ENCODE data around the gene PRSS33. TPM values are rescaled to one million over a fixed set of nuclear protein-coding genes. Genes with fewer than 3 reads are reported as not detected.

PRSS33 gene
- total and polyA plus RNA-seq, 9 of the 15 experiments (the other 6 are each of a cell fraction or from before 2014, with no cell fraction given): not detected

- TF ChIP-seq UBTF (IDR thresholded peaks at IDR 0.05; ENCODE audit: borderline replicate concordance in 1 of 2, low read depth in 2 of 2, low read length in 2 of 2) (peak; percentile 83 to 90; a peak in 3 of 4 replicates), FOXJ3 (CRISPR knock-in tag; IDR thresholded peaks at IDR 0.05) (no peak), NFYB (IDR thresholded peaks at IDR 0.05; ENCODE audit: extremely low read depth, insufficient read length) (no peak), MAFG (tag; conservative IDR thresholded peaks at IDR 0.05) (no peak), KLF10 (CRISPR knock-in tag; IDR thresholded peaks at IDR 0.05) (no peak), POLR3G (IDR thresholded peaks at IDR 0.05; ENCODE audit: extremely low read depth, insufficient read length, insufficient replicate concordance) (no peak), RBM39 (optimal IDR thresholded peaks at IDR 0.05; ENCODE audit: low read depth, low read length) (peak; percentile 63), CHAMP1 (IDR thresholded peaks at IDR 0.05) (no peak), ZBTB26 (CRISPR knock-in tag; IDR thresholded peaks at IDR 0.05) (no peak), ZNF561 (CRISPR knock-in tag; conservative IDR thresholded peaks at IDR 0.05) (no peak)
Observed at GRCh38 chr16:2751577-2752034, 35.8 kb downstream of the PRSS33 start (continued).

Data from K562 (cell line).